HEK293T (cell line): ENCODE measurements around the gene SAMD14.

Source experiments
- CTCF ChIA-PET: fragments of 350-600 bp; formaldehyde crosslinking; extraction: SDS; loops from one replicate; lab custom pipeline; 2021; ENCODE audit warnings: antibody characterized with exemption, inconsistent platforms; lab: Yijun Ruan, JAX
- POLR2A ChIA-PET: fragments of 350-600 bp; formaldehyde crosslinking; extraction: SDS; loops from one replicate; lab custom pipeline; 2020; ENCODE audit warnings: antibody characterized with exemption, inconsistent platforms; lab: Yijun Ruan, JAX
- DNase-seq: peaks from one replicate; pipeline ENCODE4 v3.0.0; 2012; ENCODE audit warnings: mixed read lengths; ENCODE audit errors: extremely low spot score
- ARNT ChIP-seq: fragments of 450-650 bp; IDR thresholded peaks from 2 replicates; pipeline ENCODE4 v1.6.1; 2017; ENCODE audit warnings: mild to moderate bottlenecking
- BHLHE40 ChIP-seq: fragments of 450-650 bp; IDR thresholded peaks from 2 replicates; pipeline ENCODE4 v1.6.1; 2016; ENCODE audit warnings: mild to moderate bottlenecking, moderate library complexity, borderline replicate concordance
- CTBP1 ChIP-seq: fragments of 450-650 bp; IDR thresholded peaks from 2 replicates; pipeline ENCODE4 v1.6.1; 2016; ENCODE audit warnings: borderline replicate concordance
- ELF4 ChIP-seq: fragments of 450-650 bp; IDR thresholded peaks from 2 replicates; pipeline ENCODE4 v1.6.1; 2017; ENCODE audit warnings: antibody characterized with exemption
- FOXA1 ChIP-seq: fragments of 450-650 bp; IDR thresholded peaks from 2 replicates; pipeline ENCODE4 v1.6.1; 2016; ENCODE audit warnings: mild to moderate bottlenecking
- FOXK2 ChIP-seq: fragments of 450-650 bp; IDR thresholded peaks from 2 replicates; pipeline ENCODE4 v1.6.1; 2016; ENCODE audit warnings: mild to moderate bottlenecking
- FOXM1 ChIP-seq: fragments of 450-650 bp; IDR thresholded peaks from 2 replicates; pipeline ENCODE4 v1.6.1; 2017; ENCODE audit warnings: mild to moderate bottlenecking, borderline replicate concordance
- HDGF ChIP-seq: fragments of 450-650 bp; IDR thresholded peaks from 2 replicates; pipeline ENCODE4 v1.6.1; 2017; ENCODE audit warnings: antibody characterized with exemption, borderline replicate concordance
- L3MBTL2 ChIP-seq: fragments of 450-650 bp; conservative IDR thresholded peaks from 2 replicates; pipeline ENCODE4 v1.6.1; 2016; ENCODE audit warnings: mild to moderate bottlenecking
- LEF1 ChIP-seq: fragments of 450-650 bp; IDR thresholded peaks from 2 replicates; pipeline ENCODE4 v1.6.1; 2017; ENCODE audit warnings: mild to moderate bottlenecking, borderline replicate concordance
- NFRKB ChIP-seq: fragments of 450-650 bp; IDR thresholded peaks from 2 replicates; pipeline ENCODE4 v1.6.1; 2016; ENCODE audit warnings: mild to moderate bottlenecking, moderate library complexity
- SP1 ChIP-seq: fragments of 450-650 bp; IDR thresholded peaks from 2 replicates; pipeline ENCODE4 v1.6.1; 2017
- SUZ12 ChIP-seq: fragments of 450-650 bp; IDR thresholded peaks from 2 replicates; pipeline ENCODE4 v1.6.1; 2016; ENCODE audit warnings: mild to moderate bottlenecking
- TARDBP ChIP-seq: fragments of 450-650 bp; IDR thresholded peaks from 2 replicates; pipeline ENCODE4 v1.6.1; 2016
- ZNF384 ChIP-seq: fragments of 450-650 bp; IDR thresholded peaks from 2 replicates; pipeline ENCODE4 v1.6.1; 2016
- TF ChIP-seq, protein P1 (sequence below): fragments of 450-650 bp; IDR thresholded peaks from 2 replicates; pipeline ENCODE4 v1.6.1; 2016

Gene SAMD14

DNA sequence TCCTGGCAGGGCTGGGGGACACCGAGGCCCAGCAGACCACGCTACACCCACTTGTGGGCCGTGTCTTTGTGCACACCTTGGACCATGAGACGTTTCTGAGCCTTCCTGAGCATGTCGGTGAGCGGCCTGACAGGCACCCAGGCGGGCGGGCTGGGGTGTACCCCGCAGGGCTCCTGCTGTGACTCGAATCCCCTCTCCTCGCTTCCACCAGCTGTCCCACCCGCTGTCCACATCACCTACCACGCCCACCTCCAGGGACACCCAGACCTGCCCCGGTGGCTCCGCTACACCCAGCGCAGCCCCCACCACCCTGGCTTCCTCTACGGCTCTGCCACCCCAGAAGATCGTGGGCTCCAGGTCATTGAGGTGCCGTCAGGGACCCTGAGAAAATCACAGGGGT is 37.4 kb upstream of the SAMD14 start:
- TF ChIP-seq FOXM1 (no peak), SUZ12 (no peak), ARNT (no peak)
- no peak for DNase-seq
- ChIA-PET CTCF (interaction anchor here (1.3 kb wide), 1 partner anchor 33 kb away, joined by 3 read pairs; no protein-coding TSS in a partner anchor), POLR2A (interaction anchor here (1.1 kb wide), 1 partner anchor 15 kb away, joined by 4 read pairs; no protein-coding TSS in a partner anchor)

GRCh38 chr17:50166518-50167181 is 36.7 kb upstream of the SAMD14 start:
- DNase-seq: no peak
- TF ChIP-seq CTBP1 (no peak), HDGF (no peak), ARNT (no peak), FOXM1 (no peak), SUZ12 (no peak), TARDBP (no peak), BHLHE40 (no peak), NFRKB (no peak), LEF1 (no peak), ZNF384 (no peak), SP1 (no peak), ELF4 (no peak), FOXA1 (no peak)
- TF ChIP-seq, protein P1, sequence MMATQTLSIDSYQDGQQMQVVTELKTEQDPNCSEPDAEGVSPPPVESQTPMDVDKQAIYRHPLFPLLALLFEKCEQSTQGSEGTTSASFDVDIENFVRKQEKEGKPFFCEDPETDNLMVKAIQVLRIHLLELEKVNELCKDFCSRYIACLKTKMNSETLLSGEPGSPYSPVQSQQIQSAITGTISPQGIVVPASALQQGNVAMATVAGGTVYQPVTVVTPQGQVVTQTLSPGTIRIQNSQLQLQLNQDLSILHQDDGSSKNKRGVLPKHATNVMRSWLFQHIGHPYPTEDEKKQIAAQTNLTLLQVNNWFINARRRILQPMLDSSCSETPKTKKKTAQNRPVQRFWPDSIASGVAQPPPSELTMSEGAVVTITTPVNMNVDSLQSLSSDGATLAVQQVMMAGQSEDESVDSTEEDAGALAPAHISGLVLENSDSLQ: no peak
- CTCF ChIA-PET: interaction anchor here (0.6 to 1.3 kb wide), 4 partner anchors 11 to 130 kb away, joined by 3 to 4 read pairs (median 4); no protein-coding TSS in a partner anchor
- POLR2A ChIA-PET: interaction anchor here (2.2 kb wide), 1 partner anchor 15 kb away, joined by 13 read pairs; no protein-coding TSS in a partner anchor

DNA sequence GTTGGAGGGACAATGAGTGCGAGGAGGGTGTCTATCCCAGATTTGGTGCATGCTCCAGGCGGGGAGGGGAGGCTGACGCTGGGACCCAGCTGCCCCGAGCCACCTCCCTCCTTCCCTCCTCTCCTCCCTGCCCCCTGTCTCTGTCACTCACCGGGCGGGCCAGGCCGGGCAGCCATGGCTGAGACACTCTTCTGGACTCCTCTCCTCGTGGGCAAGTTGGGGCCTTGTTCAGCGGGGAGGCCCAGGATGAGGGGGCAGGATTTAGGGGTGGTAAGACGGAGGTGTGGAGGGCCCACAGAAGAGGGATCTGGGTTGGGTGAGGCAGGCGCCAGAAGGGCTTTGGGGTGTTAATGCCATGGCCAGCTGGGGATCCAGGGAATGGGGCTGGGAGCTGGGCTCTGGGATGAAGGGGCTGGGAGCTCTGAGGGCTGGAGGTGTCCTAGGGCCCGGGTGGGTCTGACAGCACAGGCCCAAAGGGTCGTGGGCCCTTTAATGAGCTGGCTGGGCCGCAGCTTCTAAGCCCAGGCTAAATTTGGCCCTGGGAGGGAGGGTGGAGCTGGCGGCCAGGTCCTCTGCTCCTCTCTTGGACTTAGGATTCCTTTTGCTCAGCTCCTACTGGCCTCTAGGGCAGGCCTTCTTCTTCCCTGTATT is 36.0 kb upstream of the SAMD14 start, which contains the start of gene SGCA:
Gene SGCA, plus strand, starts transcription at position 139 of the 651 bp plus-strand sequence. Its CDS starts 36 bp downstream, at position 175.
- ChIA-PET CTCF (interaction anchor here (0.6 to 1.3 kb wide), 4 partner anchors 12 to 131 kb away, joined by 3 to 4 read pairs (median 4); no protein-coding TSS in a partner anchor), POLR2A (interaction anchor here (1.5 to 2.2 kb wide), 2 partner anchors 12 to 14 kb away, joined by 7 to 13 read pairs; no protein-coding TSS in a partner anchor)
- DNase-seq: no peak
- TF ChIP-seq SP1 (no peak), SUZ12 (no peak), BHLHE40 (no peak), ARNT (no peak), L3MBTL2 (no peak), HDGF (no peak), FOXK2 (no peak), TARDBP (no peak), FOXM1 (no peak)
- TF ChIP-seq, protein P1: no peak

DNA sequence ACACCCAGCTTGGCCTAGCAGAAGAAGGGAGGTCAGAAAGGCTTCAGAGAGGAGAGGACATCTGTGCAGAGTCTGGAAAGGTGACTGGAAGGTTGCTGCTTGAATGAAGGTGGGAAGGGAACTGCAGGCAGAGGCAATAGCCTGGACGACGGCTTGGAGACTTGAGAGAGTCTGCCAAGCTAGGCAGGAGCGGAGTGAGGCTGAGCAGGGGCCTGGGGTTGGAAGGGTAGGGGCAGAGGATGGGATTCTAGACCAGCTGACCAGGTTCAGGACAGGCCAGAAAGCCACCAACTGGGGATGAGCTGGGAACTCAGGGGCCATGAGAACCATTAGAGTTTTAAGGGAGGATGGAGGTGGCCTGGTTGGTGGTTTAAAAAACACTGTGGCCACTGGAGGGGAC is 35.5 kb upstream of the SAMD14 start:
- TF ChIP-seq FOXK2 (no peak), SP1 (no peak), NFRKB (no peak), BHLHE40 (no peak), SUZ12 (no peak), HDGF (no peak), ELF4 (no peak)
- CTCF ChIA-PET: interaction anchor here (1.3 kb wide), 1 partner anchor 12 kb away, joined by 4 read pairs; no protein-coding TSS in a partner anchor
- DNase-seq: no peak
- POLR2A ChIA-PET: interaction anchor here (1.5 to 2.2 kb wide), 2 partner anchors 13 kb away, joined by 7 to 13 read pairs; no protein-coding TSS in a partner anchor

DNA sequence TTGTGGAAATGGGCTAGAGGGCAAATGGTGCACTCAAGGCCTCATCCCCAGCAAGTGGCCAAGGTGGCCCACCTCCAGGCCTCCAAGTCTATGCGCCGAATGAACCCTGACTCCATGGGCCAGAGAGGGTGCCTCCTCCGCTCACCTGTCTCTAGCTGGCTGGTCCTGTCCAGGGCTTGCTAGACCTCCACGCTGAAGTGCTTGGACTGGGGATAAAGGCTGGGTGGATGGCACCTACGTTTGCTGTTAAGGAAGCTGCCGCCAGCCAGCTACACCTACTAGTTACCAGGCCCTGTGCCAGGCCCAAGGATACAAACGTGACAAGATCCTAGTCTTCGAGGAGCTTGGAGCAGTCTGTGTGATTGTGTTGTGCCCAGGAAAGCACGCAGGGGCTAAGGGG is 35.1 kb upstream of the SAMD14 start:
- ChIA-PET POLR2A (interaction anchor here (1.5 to 2.2 kb wide), 2 partner anchors 13 kb away, joined by 7 to 13 read pairs; no protein-coding TSS in a partner anchor), CTCF (no interaction called here)
- TF ChIP-seq BHLHE40 (no peak), ELF4 (no peak), TARDBP (no peak), FOXM1 (no peak), ZNF384 (no peak), SUZ12 (no peak)
- no peak for DNase-seq

- TF ChIP-seq FOXA1 (no peak), L3MBTL2 (no peak)
- DNase-seq: no peak
- CTCF ChIA-PET: no interaction called here
- POLR2A ChIA-PET: interaction anchor here (1.5 kb wide), 1 partner anchor 14 kb away, joined by 7 read pairs; no protein-coding TSS in a partner anchor
These were observed 34.7 kb upstream of the SAMD14 start for GRCh38 chr17:50164697-50164988.
